Mesenchymal stem cell (in vitro differentiated cells and primary cell): ENCODE data around the gene TSFM.

ENCODE experiments used
- DNase-seq: peaks from one replicate; pipeline ENCODE4 v3.0.0-alpha.2; 2013
- H2AFZ ChIP-seq: one replicate; pipeline ENCODE4 v1.6.1; 2013; ENCODE audit warnings: low read depth, mild to moderate bottlenecking, control low read depth, inconsistent platforms, low read length, moderate library complexity
- H2AK5ac ChIP-seq: 2 replicates; pipeline ENCODE4 v1.6.1; 2013; ENCODE audit warnings: low read length, moderate library complexity, mild to moderate bottlenecking, inconsistent platforms; ENCODE audit not compliant: severe bottlenecking
- H2BK120ac ChIP-seq: one replicate; pipeline ENCODE4 v1.6.1; 2013; ENCODE audit warnings: low read depth, mild to moderate bottlenecking, inconsistent platforms, low read length, moderate library complexity
- H2BK12ac ChIP-seq, 2 experiments: one replicate each; pipeline ENCODE4 v1.6.1; 2013; ENCODE audit warnings: inconsistent platforms in 2 of 2, low read length in 2 of 2, mild to moderate bottlenecking in 2 of 2, moderate library complexity in 2 of 2, control low read depth in 1 of 2
- H2BK15ac ChIP-seq: one replicate; pipeline ENCODE4 v1.6.1; 2013; ENCODE audit warnings: mild to moderate bottlenecking, low read depth, inconsistent platforms; ENCODE audit not compliant: poor library complexity, severe bottlenecking
- H2BK5ac ChIP-seq: 2 replicates; pipeline ENCODE4 v1.6.1; 2013; ENCODE audit warnings: low read depth, mild to moderate bottlenecking, low read length, control low read depth, inconsistent platforms; ENCODE audit not compliant: poor library complexity, severe bottlenecking
- H3K14ac ChIP-seq, 2 experiments: one replicate each; pipeline ENCODE4 v1.6.1; 2013; ENCODE audit warnings: inconsistent platforms in 2 of 2, low read length in 2 of 2, control low read depth in 1 of 2, mild to moderate bottlenecking in 1 of 2, moderate library complexity in 1 of 2
- H3K18ac ChIP-seq, 2 experiments: one replicate each; pipeline ENCODE4 v1.6.1; 2013; ENCODE audit warnings: inconsistent platforms in 2 of 2, low read length in 2 of 2, control low read depth in 1 of 2, low read depth in 1 of 2, mild to moderate bottlenecking in 1 of 2
- H3K23ac ChIP-seq, 2 experiments: one replicate each; pipeline ENCODE4 v1.6.1; 2013; ENCODE audit warnings: inconsistent platforms in 2 of 2, low read length in 2 of 2, mild to moderate bottlenecking in 2 of 2, moderate library complexity in 2 of 2, control low read depth in 1 of 2
- H3K27ac ChIP-seq: 2 replicates; pipeline ENCODE4 v1.5.1; 2013; ENCODE audit warnings: mild to moderate bottlenecking, moderate library complexity, low read length, control low read depth, inconsistent platforms; ENCODE audit not compliant: poor library complexity, severe bottlenecking
- H3K27me3 ChIP-seq, 2 experiments: 2 replicates each; pipeline versions ENCODE4 v1.6.1 to v1.7.0; 2013; ENCODE audit warnings: low read length in 2 of 2, mild to moderate bottlenecking in 2 of 2, moderate library complexity in 2 of 2, control low read depth in 1 of 2, inconsistent platforms in 1 of 2; ENCODE audit not compliant: control insufficient read depth in 1 of 2, insufficient read depth in 1 of 2
- H3K36me3 ChIP-seq, 2 experiments: 2 replicates each; pipeline versions ENCODE4 v1.6.1 to v1.7.0; 2013; ENCODE audit warnings: low read length in 2 of 2, control low read depth in 1 of 2, inconsistent platforms in 1 of 2, low read depth in 1 of 2, mild to moderate bottlenecking in 1 of 2; ENCODE audit not compliant: insufficient read depth in 2 of 2, control insufficient read depth in 1 of 2
- H3K4ac ChIP-seq, 2 experiments: one replicate each; pipeline ENCODE4 v1.6.1; 2013; ENCODE audit warnings: inconsistent platforms in 2 of 2, low read length in 2 of 2, mild to moderate bottlenecking in 2 of 2, moderate library complexity in 2 of 2, control low read depth in 1 of 2, low read depth in 1 of 2
- H3K4me1 ChIP-seq: 2 replicates; pipeline ENCODE4 v1.6.1; 2013; ENCODE audit warnings: low read depth, low read length, control low read depth; ENCODE audit not compliant: control insufficient read depth, insufficient read depth
- H3K4me2 ChIP-seq: 2 replicates; pipeline ENCODE4 v1.6.1; 2013; ENCODE audit warnings: low read length, mild to moderate bottlenecking, inconsistent platforms; ENCODE audit not compliant: poor library complexity, severe bottlenecking
- H3K4me3 ChIP-seq, 2 experiments: 2 replicates each; pipeline versions ENCODE4 v1.5.1 to v1.7.0; 2013; ENCODE audit warnings: low read length in 2 of 2, mild to moderate bottlenecking in 2 of 2, control low read depth in 1 of 2, low read depth in 1 of 2; ENCODE audit not compliant: insufficient read depth in 1 of 2
- H3K79me1 ChIP-seq: replicated peaks from 2 replicates; pipeline ENCODE4 v1.6.1; 2013; ENCODE audit warnings: mild to moderate bottlenecking, control low read depth, low read length, inconsistent platforms; ENCODE audit not compliant: poor library complexity, severe bottlenecking
- H3K9ac ChIP-seq: 2 replicates; pipeline ENCODE4 v1.7.0; 2013; ENCODE audit warnings: mild to moderate bottlenecking, low read length, moderate library complexity
- H3K9me3 ChIP-seq: 2 replicates; pipeline ENCODE4 v1.7.0; 2013; ENCODE audit warnings: mild to moderate bottlenecking, low read length; ENCODE audit not compliant: control insufficient read depth
- H4K8ac ChIP-seq: one replicate; pipeline ENCODE4 v1.6.1; 2013; ENCODE audit warnings: inconsistent platforms, mild to moderate bottlenecking, low read length, moderate library complexity
- H4K91ac ChIP-seq: one replicate; pipeline ENCODE4 v1.6.1; 2013; ENCODE audit warnings: mild to moderate bottlenecking, low read length, inconsistent platforms
- WGBS: methylation state at CpG from one replicate; pipeline ENCODE4 v1.1.7; 2013; ENCODE audit warnings: mixed read lengths; 5-methylcytosine and 5-hydroxymethylcytosine counted together

The TSFM gene

GRCh38 chr12:57750561-57751431, 31.8 kb upstream of the TSFM start:
- no peaks in the 10 kb centered on the region for H3K9me3 ChIP-seq
- peak overlapping the region in 1 of 2 experiments; percentile 89 for H3K4ac ChIP-seq
- H4K91ac ChIP-seq, result peak overlapping the region; percentile 1
- H2BK12ac ChIP-seq, result peak overlapping the region in 1 of 2 experiments; percentile 50
- H3K9ac ChIP-seq, result peak overlapping the region; percentile 98
- no peak overlapping the region for H2BK120ac ChIP-seq
- peaks cover 27 to 52% of the 10 kb centered on the region in 2 experiments for H3K36me3 ChIP-seq
- no peak overlapping the region for H2BK5ac ChIP-seq
- H3K14ac ChIP-seq, result peak overlapping the region in 1 of 2 experiments; percentile 68
- H3K4me3 ChIP-seq, result peak overlapping the region; percentile 70 to 89
- peak overlapping the region; percentile 73 for H3K4me2 ChIP-seq
- peak overlapping the region in 1 of 2 experiments; percentile 16 for H3K23ac ChIP-seq
- peaks cover 0 to 12% of the 10 kb centered on the region in 2 experiments for H3K27me3 ChIP-seq
- peaks cover 15% of the 10 kb centered on the region for H3K4me1 ChIP-seq
- no peak overlapping the region for H2BK15ac ChIP-seq
- H4K8ac ChIP-seq, result no peak overlapping the region
- no peak overlapping the region for H2AFZ ChIP-seq
- H3K27ac ChIP-seq, result peak overlapping the region; percentile 77
- H3K79me1 ChIP-seq, result peaks cover 11% of the 10 kb centered on the region
- peak overlapping the region; percentile 15 for H2AK5ac ChIP-seq
- H3K18ac ChIP-seq, result no peak overlapping the region
- WGBS, result 97% methylated on average over 15 of the region's 15 CpGs
- no peak for DNase-seq

DNA sequence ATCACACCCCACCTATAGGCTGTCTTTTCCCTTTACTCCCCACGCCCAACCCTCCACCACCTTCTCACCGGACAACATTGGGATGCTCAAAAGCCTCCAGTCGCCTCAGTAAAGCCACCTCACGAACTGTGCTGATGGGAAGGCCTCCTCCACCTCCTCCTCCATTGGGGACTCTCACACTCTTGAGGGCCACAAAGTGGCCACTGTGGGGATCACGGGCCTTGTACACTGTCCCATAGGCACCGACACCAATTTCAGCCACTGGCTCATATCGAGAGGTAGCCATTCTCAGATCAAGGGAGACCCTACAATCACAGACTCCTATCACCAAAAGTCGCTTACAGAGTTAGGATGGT, 31.2 kb upstream of the TSFM start:
- Histone ChIP-seq H3K4me1 (peaks cover 17% of the 10 kb centered on the region), H3K9me3 (no peaks in the 10 kb centered on the region), H2AK5ac (peak overlapping the region; percentile 15), H3K27ac (peak overlapping the region; percentile 77), H2BK5ac (no peak overlapping the region), H3K4me2 (peak overlapping the region; percentile 73), H4K91ac (peak overlapping the region; percentile 85), H3K23ac (peak overlapping the region in 1 of 2 experiments; percentile 16), H3K4ac (peak overlapping the region in 1 of 2 experiments; percentile 89), H3K36me3 (peaks cover 26 to 46% of the 10 kb centered on the region in 2 experiments), H3K4me3 (peak overlapping the region; percentile 70 to 89), H3K18ac (peak overlapping the region; percentile 55 to 74), H4K8ac (peak overlapping the region; percentile 77), H2BK120ac (no peak overlapping the region), H2BK15ac (no peak overlapping the region), H3K79me1 (peaks cover 11% of the 10 kb centered on the region), H2AFZ (no peak overlapping the region), H3K14ac (peak overlapping the region in 1 of 2 experiments; percentile 68), H3K9ac (peak overlapping the region; percentile 98), H3K27me3 (peaks cover 6 to 18% of the 10 kb centered on the region in 2 experiments), H2BK12ac (peak overlapping the region; percentile 50 to 75)
- DNase-seq, result no peak
- WGBS, result 14% methylated on average over 8 of the region's 8 CpGs

GRCh38 chr12:57751788-57752667, 30.6 kb upstream of the TSFM start, which contains the start of gene CDK4:
Gene CDK4, minus strand, starts transcription at chr12:57752310. Its CDS starts 593 bp downstream, at chr12:57751717.
- no peaks in the 10 kb centered on the region for H3K9me3 ChIP-seq
- H2AK5ac ChIP-seq, result peak within 1 kb of the TSS; percentile 15
- peak within 1 kb of the TSS; percentile 78 for H4K8ac ChIP-seq
- peaks cover 11% of the 10 kb centered on the region for H3K79me1 ChIP-seq
- peak within 1 kb of the TSS; percentile 39 for H2BK15ac ChIP-seq
- 1% methylated on average over 52 of the region's 58 CpGs for WGBS
- peak within 1 kb of the TSS; percentile 91 to 93 for H3K18ac ChIP-seq
- peak within 1 kb of the TSS; percentile 50 to 81 for H2BK12ac ChIP-seq
- H3K23ac ChIP-seq, result peak within 1 kb of the TSS in 1 of 2 experiments; percentile 36
- peak; percentile 100 for DNase-seq
- H2AFZ ChIP-seq, result peak within 1 kb of the TSS; percentile 49
- H3K4me1 ChIP-seq, result peaks cover 21% of the 10 kb centered on the region
- peak within 1 kb of the TSS in 1 of 2 experiments; percentile 68 for H3K14ac ChIP-seq
- peak within 1 kb of the TSS; percentile 62 to 95 for H3K4ac ChIP-seq
- H3K4me2 ChIP-seq, result peak within 1 kb of the TSS; percentile 76
- H2BK120ac ChIP-seq, result peak within 1 kb of the TSS; percentile 74
- peaks cover 22 to 40% of the 10 kb centered on the region in 2 experiments for H3K36me3 ChIP-seq
- peak within 1 kb of the TSS; percentile 77 for H3K27ac ChIP-seq
- H3K4me3 ChIP-seq, result peak within 1 kb of the TSS; percentile 70 to 89
- H2BK5ac ChIP-seq, result peak within 1 kb of the TSS; percentile 71
- H3K9ac ChIP-seq, result peak within 1 kb of the TSS; percentile 98
- H4K91ac ChIP-seq, result peak within 1 kb of the TSS; percentile 85
- H3K27me3 ChIP-seq, result peaks cover 11 to 23% of the 10 kb centered on the region in 2 experiments
